VCaP (cell line): ENCODE results near the gene ARSD.
A peak's percentile ranks its signal among the peaks of the same experiment; 100 is the strongest.
"Not testable (repeated sequence)": the region's sequence is repeated elsewhere in the genome, so short reads cannot be mapped to it uniquely, and the experiment has no call there.

Experiments used
- H3K27ac ChIP-seq: fragments of 450-650 bp; 2 replicates; pipeline ENCODE4 v1.5.1; 2017
- TF ChIP-seq, protein P1 (sequence below): fragments of 450-650 bp; conservative IDR thresholded peaks from 2 replicates; pipeline ENCODE4 v1.5.1; 2017; ENCODE audit warnings: mild to moderate bottlenecking, moderate library complexity

Gene ARSD

GRCh38 chrX:2928583-2929434, at the start of gene ARSD:
TSS of gene ARSD (minus strand) at chrX:2929339. CDS start at chrX:2929275, 64 bp downstream.
- TF ChIP-seq, protein P1, sequence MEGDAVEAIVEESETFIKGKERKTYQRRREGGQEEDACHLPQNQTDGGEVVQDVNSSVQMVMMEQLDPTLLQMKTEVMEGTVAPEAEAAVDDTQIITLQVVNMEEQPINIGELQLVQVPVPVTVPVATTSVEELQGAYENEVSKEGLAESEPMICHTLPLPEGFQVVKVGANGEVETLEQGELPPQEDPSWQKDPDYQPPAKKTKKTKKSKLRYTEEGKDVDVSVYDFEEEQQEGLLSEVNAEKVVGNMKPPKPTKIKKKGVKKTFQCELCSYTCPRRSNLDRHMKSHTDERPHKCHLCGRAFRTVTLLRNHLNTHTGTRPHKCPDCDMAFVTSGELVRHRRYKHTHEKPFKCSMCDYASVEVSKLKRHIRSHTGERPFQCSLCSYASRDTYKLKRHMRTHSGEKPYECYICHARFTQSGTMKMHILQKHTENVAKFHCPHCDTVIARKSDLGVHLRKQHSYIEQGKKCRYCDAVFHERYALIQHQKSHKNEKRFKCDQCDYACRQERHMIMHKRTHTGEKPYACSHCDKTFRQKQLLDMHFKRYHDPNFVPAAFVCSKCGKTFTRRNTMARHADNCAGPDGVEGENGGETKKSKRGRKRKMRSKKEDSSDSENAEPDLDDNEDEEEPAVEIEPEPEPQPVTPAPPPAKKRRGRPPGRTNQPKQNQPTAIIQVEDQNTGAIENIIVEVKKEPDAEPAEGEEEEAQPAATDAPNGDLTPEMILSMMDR = no peak
- peak within 1 kb of the TSS; percentile 95 for H3K27ac ChIP-seq

GRCh38 chrX:2978639-2979038, 49.5 kb upstream of the ARSD start:
- H3K27ac ChIP-seq = not testable (repeated sequence)

- TF ChIP-seq, protein P1 = no peak
- no peak overlapping the region for H3K27ac ChIP-seq
Observed at GRCh38 chrX:2974961-2975360, 45.8 kb upstream of the ARSD start.

GRCh38 chrX:2972391-2972790, 43.3 kb upstream of the ARSD start:
- TF ChIP-seq, protein P1 = no peak

DNA sequence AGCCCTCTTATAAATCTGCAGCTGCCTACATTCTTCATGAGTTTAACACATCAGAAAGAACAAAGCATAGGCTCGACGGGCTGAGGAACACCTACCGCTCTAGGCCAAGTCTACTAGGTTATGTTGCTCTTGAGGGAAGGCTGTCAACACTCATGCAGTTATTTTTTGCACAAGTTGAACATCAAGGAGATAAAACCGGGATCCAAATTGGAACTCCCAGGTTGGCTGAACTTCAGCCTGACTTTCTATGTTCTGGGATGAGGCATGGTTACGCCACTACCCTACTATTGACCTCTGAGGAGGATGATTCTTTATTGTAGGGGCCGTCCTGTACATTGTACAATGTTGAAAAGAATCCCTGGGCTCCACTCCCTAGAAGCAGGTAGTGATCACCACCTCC, 39.9 kb upstream of the ARSD start:
- TF ChIP-seq, protein P1 = no peak
- H3K27ac ChIP-seq = no peak overlapping the region

More at GRCh38 chrX:2972391-2972790, 43.3 kb upstream of the ARSD start:
- no peak overlapping the region for H3K27ac ChIP-seq

DNA sequence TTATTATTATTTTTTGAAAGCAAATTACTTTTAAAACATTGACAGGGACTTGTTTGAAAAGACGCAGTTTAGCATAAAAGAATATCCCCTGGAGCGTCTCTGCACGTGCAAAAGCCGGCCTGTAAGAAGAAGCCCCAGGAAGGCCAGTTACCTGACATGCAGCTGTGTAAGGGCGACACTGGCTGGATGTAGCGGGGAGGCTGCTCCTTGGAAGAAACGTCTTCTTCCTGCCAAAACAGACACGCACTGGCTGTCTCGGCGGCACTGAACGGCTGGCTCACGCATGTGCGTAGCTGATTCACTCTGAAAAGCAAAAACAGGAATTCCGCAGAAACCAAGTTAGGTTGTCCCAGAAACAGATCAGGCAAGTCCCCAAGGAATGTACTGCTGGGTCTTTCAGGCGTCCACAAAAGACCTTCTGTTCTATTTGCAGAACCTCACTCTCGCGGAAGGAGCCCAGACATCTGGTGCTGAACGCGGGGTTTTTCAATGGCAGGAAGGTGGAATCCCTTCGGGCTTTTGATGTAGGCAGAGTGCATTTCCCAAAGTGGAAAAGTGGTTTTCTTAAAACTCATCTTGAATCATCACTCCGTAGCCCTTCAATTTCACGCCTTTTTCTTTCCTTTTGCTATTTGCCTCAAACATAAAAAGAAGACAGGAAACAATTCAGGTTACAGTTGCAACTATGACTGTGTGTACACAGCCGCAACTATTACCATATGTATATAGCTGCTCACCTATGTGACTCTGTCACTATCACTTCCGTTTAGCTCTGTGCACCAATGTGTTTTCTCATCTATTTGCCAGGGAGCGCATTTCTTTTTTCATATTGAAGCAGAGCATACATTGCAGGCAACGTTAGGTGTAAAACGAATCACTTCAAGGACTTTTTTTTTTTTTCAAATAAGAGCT, 39.1 kb upstream of the ARSD start:
- TF ChIP-seq, protein P1 = no peak
- H3K27ac ChIP-seq = no peak overlapping the region

GRCh38 chrX:2967584-2967983, 38.4 kb upstream of the ARSD start:
- TF ChIP-seq, protein P1 = no peak
- H3K27ac ChIP-seq = no peak overlapping the region
